ENCODE measurements around the gene RAET1L. TPM values are rescaled to one million over a fixed set of nuclear protein-coding genes. Genes with fewer than 3 reads are reported as not detected.
A peak's percentile ranks its signal among the peaks of the same experiment; 100 is the strongest.
"Not testable (repeated sequence)": the region's sequence is repeated elsewhere in the genome, so short reads cannot be mapped to it uniquely, and the experiment has no call there.

The RAET1L gene
- total RNA-seq, 2 donors from 2014 or later = not detected

DNA sequence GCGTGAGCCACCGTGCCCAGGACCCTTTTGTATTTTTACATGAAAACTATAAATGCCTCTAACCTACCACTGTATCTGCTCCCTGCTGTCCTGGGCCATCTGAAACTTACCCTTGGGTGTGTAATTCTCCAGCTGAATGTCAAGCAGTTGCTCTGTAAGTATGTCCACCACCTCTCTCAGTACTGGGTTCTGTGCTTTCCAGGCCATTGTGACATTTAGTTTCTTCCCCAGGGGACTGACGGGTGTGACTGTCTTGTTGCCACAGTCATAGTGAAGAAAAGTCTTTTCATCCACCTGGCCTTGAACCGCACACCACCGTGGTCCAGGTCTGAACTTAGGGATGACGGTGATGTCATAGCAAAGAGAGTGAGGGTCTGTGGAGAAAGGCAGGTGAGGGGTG is 3.5 kb downstream of the RAET1L start:
- Mint-ChIP-seq H3K27me3 (ENCODE audit: low read depth) (peaks cover 67% of the 10 kb centered on the region), H3K4me1 (ENCODE audit: low read depth) (peaks cover 22% of the 10 kb centered on the region)
- H3K36me3 Mint-ChIP-seq (ENCODE audit: insufficient read depth in 2 of 2); H3K4me3 Mint-ChIP-seq; ATAC-seq (replicated peaks in 1 of 2); DNase-seq; H3K27ac Mint-ChIP-seq; H3K9me3 Mint-ChIP-seq: not testable (repeated sequence)

DNA sequence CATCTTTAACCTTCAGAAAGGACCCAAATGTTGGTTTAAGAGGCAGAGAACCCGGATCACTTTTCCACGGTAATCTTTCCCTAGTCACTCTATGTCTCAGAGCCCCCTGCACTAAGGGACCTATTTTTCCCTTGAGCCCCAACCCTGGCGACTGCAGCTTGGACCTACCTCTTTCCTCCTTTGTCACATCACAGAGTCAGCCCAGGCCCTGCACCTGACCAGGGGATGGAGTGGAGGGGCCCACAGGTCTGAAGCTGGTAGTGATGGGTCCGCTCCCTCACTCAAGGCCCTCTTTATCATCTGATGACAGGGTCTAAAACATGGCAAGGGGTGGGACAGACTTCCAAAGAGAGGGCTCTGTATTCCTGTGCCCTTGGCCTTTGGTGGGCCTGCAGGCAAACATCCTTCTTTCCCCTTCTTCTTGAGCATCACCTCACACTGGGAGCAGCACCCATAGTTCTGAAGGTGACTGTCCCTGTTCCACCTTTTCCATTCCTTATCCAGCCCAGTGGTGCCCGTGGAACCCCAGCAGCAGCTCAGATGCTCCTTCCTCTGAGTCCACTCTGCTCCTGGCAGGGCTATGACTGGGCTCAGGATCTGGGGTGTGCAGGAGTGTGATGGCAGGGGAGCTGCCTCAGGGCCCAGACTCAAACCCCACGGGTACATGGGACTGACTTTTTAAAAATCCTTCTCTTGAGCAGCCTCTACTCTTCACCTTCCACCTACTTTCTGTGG is 6.3 kb downstream of the RAET1L start:
- no peak overlapping the region for H3K27ac Mint-ChIP-seq
- H3K27me3 Mint-ChIP-seq (ENCODE audit: low read depth) = peaks cover 60% of the 10 kb centered on the region

DNA sequence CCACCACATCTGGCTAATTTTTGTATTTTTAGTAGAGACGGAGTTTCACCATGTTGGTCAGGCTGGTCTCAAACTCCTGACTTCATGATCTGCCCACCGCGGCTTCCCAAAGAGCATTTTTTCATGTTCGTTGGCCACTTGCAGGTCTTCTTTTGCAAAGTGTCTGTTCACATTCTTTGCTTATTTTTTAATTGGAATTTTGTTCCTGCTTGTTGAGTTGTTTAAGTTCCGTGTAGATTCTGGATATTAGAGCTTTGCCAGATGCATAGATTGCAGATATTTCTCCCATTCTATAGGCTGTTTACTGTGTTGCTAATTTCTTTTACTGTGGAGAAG is 8.2 kb downstream of the RAET1L start:
- ATAC-seq (replicated peaks in 1 of 2); H3K9me3 Mint-ChIP-seq; H3K27ac Mint-ChIP-seq; H3K36me3 Mint-ChIP-seq (ENCODE audit: insufficient read depth in 2 of 2); DNase-seq; H3K4me3 Mint-ChIP-seq: not testable (repeated sequence)
- peaks cover 77% of the 10 kb centered on the region for H3K27me3 Mint-ChIP-seq (ENCODE audit: low read depth)
- H3K4me1 Mint-ChIP-seq (ENCODE audit: low read depth) = peaks cover 30% of the 10 kb centered on the region

More for the DNA sequence above, 6.3 kb downstream of the RAET1L start:
- DNase-seq (no peak), ATAC-seq (replicated peaks in 1 of 2) (no peak)
- peaks cover 23% of the 10 kb centered on the region for H3K4me1 Mint-ChIP-seq (ENCODE audit: low read depth)
- H3K4me3 Mint-ChIP-seq = no peak overlapping the region
- no peaks in the 10 kb centered on the region for H3K36me3 Mint-ChIP-seq (ENCODE audit: insufficient read depth in 2 of 2)
- H3K9me3 Mint-ChIP-seq = no peaks in the 10 kb centered on the region

DNA sequence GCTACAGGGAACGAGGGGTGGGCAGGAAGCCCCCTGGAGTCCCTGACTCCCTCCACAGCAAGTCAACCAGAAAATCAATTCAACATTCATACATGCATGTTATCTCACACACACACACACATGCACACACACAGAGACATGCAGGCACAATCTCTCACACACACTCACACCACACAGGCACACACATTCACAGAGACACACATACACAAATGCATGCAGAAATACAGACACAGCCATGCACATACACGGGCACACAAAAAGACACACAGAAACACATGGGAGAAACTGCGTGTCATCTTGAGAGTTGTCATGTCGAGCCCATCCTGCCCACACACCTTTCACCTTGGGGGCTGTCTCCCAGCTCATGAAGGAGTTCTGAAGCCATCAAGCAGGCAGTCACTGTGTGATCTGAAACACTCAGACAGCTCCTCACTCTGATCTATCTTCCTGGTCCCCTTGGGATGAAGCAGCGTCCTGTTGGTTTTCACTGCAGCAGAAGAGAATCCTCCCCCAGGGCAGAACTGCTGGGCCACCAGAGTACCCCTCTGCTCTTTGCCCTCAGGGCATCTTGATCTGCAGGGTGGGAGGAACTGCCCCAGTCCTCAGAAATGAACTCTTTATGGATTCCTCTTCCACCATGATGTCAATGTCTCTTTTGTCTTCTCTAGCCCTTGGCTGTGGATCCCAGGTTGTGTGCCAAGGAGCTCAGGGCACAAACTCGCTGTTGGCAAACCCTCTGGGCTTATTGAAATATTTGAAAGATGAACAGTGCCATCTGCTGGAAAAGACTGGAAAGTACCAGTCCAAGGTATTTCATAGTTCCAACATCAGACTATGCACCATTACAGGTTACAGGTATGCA is 8.8 kb downstream of the RAET1L start:
- DNase-seq (peak; percentile 54 to 62), ATAC-seq (replicated peaks in 1 of 2) (peak; percentile 77 to 78)
- H3K9me3 Mint-ChIP-seq = no peaks in the 10 kb centered on the region
- no peak overlapping the region for H3K27ac Mint-ChIP-seq
- H3K27me3 Mint-ChIP-seq (ENCODE audit: low read depth) = peaks cover 79% of the 10 kb centered on the region
- no peaks in the 10 kb centered on the region for H3K36me3 Mint-ChIP-seq (ENCODE audit: insufficient read depth in 2 of 2)
- no peak overlapping the region for H3K4me3 Mint-ChIP-seq
- H3K4me1 Mint-ChIP-seq (ENCODE audit: low read depth) = peaks cover 30% of the 10 kb centered on the region

DNA sequence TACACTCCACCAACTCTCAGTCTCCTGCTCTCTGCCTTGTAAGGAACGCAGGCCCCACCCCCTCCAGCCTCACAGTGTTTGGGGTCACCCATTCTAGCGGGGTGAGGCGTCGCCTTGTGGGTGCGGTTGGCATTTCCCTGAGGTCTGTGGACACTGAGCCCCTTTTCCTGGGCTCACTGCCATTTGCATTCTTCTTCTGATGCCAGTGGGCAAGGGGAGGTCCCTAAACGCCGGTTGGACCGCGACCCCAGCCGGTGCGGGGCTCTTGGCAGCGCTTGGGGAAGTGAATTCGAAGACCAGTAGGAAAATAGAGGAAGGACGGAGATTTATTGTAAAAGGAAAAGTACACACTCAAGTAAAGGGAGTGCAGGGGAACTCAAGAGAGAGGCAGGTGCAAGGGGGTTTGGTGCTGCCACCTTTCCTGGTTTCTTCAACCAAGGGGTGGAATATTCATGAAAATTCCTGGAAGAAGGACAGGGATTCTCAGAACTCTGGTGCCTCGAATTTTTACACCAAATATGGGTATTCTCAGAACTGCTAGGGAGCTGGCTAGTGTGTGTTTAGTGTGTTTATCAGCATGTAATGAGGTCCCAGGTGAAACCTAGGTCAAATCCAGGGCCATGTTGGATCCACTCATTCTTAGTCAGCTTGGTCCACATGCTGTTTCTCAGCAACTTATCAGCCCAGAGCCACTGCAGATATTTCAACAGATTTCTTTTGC is 9.9 kb downstream of the RAET1L start:
- not testable (repeated sequence) for H3K9me3 Mint-ChIP-seq; H3K36me3 Mint-ChIP-seq (ENCODE audit: insufficient read depth in 2 of 2); H3K27ac Mint-ChIP-seq
- ATAC-seq (replicated peaks in 1 of 2) (peak; percentile 63 to 64), DNase-seq (peak; percentile 32 to 42)
- Mint-ChIP-seq H3K27me3 (ENCODE audit: low read depth) (peaks cover 83% of the 10 kb centered on the region), H3K4me3 (peak overlapping the region; percentile 5 to 15), H3K4me1 (ENCODE audit: low read depth) (peaks cover 30% of the 10 kb centered on the region)

DNA sequence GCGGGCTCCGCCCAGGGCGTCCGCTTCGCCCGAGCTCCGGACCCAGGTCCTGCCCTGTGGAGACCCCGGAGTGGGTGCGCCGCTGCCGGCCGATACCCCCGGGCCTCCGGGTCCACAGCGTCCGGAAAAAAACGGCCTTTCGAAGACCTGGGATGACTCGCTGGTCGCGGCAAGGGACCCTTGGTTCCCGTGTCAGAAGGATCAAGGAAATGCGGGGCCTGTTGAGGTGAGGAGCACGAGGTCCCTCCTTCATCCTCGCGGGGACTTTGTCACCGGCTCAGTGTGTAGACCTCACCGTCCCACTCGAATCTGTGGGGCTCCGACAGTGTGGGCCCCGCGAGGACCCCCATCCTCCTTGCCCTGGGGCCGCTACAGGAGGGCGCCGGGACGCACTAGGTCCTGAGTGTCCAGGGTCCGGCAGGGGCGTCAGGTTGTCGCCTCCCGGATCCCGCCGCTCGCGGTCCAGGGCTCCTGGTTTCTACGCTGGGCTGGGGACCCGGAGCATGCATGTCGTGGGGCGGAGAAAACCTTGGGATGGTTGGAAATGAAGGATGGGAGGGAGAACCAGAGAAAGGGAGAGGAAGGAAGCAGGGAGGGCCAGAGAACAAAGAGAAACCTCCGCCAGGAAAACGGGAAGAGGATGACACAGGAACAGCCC is 10.6 kb downstream of the RAET1L start:
- peaks cover 86% of the 10 kb centered on the region for H3K27me3 Mint-ChIP-seq (ENCODE audit: low read depth)
- H3K4me3 Mint-ChIP-seq = peak overlapping the region in 1 of 2 donors; percentile 5
- DNase-seq; H3K36me3 Mint-ChIP-seq (ENCODE audit: insufficient read depth in 2 of 2); H3K9me3 Mint-ChIP-seq; ATAC-seq (replicated peaks in 1 of 2); H3K27ac Mint-ChIP-seq: not testable (repeated sequence)
- H3K4me1 Mint-ChIP-seq (ENCODE audit: low read depth) = peaks cover 36% of the 10 kb centered on the region

DNA sequence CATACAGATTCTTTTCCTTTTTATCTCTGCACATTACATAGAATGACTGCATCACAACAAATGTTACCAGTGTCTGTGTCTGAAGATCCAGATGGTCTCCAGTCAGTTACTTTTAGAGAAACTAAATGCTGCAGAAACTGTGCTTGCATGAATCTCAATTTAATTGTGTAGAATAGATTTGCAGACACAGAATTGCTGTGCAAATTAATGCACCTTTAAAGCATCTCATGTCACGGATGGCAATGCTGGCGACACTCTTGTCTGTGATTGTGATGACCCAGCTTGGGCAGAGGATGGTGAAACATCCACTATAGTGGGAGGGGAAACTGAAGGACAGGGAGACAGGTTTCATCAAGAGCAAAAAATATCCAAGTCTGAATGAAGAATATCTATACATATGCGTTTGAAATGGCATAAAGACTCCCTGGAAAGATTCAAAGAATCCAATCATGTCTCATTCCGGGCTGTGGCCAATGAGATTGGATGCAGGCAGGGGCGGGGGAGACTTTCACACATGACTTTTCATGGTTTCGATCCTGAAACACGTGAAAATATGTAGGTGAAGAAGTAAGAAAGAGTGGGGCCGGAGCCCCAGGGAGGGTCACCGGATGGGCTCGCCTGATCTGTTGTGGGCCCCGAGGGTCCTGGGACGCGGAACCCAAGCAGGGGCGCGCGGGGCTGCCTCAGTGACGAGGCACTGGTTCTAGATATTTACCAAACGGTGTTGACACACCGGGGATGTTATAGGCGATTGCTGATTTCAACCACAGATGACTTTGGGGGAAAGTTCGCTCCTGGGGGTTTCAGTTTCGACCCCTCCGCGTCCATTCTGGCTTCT is 11.3 kb downstream of the RAET1L start:
- peak overlapping the region; percentile 72 to 73 for H3K4me3 Mint-ChIP-seq
- not testable (repeated sequence) for DNase-seq; H3K36me3 Mint-ChIP-seq (ENCODE audit: insufficient read depth in 2 of 2); H3K27ac Mint-ChIP-seq; H3K9me3 Mint-ChIP-seq
- peak in 1 of 2 donors; percentile 25 for ATAC-seq (replicated peaks in 1 of 2)
- peaks cover 39% of the 10 kb centered on the region for H3K4me1 Mint-ChIP-seq (ENCODE audit: low read depth)
- peaks cover 88% of the 10 kb centered on the region for H3K27me3 Mint-ChIP-seq (ENCODE audit: low read depth)

DNA sequence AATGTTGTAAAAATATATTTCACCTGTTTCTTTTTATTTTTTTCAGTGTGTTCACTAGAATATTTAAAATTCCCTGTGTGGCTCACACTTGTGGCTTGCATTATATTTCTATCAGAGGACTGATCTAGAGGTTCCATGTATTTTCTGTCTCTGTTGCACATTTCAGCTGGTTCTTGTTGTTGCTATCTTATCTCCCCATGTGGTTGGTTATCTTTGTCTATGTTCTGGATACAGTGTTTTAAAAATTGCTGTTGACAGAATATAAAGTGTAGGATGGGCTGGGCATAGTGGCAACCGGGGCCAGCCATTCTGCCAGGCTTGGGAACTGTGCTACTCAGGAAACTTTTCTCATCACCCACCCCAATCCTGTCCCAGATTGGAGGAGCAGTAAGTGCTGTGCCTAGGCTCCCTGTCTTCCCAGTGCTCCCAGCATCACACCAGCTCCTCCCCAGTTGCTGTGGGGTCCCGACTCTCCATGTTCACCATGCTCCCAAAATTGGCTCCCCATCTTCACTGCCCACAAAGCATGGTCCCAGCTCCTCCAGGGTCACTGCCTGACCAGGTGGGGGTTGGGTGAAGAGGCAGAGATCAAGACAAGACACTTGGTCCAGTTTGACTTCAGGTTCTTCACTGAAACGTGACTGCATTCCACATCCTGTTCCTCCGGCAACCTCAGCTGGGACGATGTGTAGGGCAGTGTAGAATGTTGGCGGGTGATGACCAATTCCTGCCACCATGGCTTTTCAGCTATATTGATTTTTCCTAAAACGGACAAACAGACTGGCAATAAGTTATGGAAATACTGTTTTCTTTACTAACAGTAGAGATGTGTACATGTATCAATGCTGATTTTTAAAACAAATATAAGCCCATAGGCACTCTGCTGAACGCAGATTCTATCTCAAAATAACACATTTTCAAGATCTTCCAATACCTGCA is 12.2 kb downstream of the RAET1L start:
- ATAC-seq (replicated peaks in 1 of 2); H3K9me3 Mint-ChIP-seq; H3K36me3 Mint-ChIP-seq (ENCODE audit: insufficient read depth in 2 of 2); DNase-seq; H3K27ac Mint-ChIP-seq; H3K4me3 Mint-ChIP-seq: not testable (repeated sequence)
- Mint-ChIP-seq H3K27me3 (ENCODE audit: low read depth) (peaks cover 87% of the 10 kb centered on the region), H3K4me1 (ENCODE audit: low read depth) (peaks cover 48% of the 10 kb centered on the region)

DNA sequence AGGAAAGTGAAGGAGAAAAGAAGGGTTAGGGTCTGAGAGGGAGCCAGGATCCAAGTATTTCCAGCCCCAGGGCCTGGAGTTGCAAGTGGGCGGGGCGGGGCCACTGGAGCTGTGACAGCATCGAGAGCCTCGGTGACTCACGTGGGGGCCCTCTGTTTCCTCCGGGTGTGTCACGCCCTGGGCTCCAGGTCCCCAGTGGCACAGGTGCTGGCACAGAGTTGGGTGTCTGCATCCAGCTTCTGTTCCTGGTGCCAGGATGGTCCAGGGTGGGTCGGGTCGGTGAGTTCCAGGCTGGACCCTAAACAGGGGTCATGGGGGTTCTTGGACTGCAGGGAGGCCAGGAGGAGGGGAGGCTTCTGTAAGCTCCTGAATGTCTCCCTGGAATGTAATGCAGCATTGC is 16.7 kb downstream of the RAET1L start:
- ATAC-seq (replicated peaks in 1 of 2) (no peak), DNase-seq (peak; percentile 58 to 70)
- Mint-ChIP-seq H3K4me1 (ENCODE audit: low read depth) (peaks cover 58% of the 10 kb centered on the region), H3K27ac (no peak overlapping the region), H3K9me3 (no peaks in the 10 kb centered on the region), H3K36me3 (ENCODE audit: insufficient read depth in 2 of 2) (no peaks in the 10 kb centered on the region), H3K27me3 (ENCODE audit: low read depth) (peaks cover 71% of the 10 kb centered on the region), H3K4me3 (no peak overlapping the region)

DNA sequence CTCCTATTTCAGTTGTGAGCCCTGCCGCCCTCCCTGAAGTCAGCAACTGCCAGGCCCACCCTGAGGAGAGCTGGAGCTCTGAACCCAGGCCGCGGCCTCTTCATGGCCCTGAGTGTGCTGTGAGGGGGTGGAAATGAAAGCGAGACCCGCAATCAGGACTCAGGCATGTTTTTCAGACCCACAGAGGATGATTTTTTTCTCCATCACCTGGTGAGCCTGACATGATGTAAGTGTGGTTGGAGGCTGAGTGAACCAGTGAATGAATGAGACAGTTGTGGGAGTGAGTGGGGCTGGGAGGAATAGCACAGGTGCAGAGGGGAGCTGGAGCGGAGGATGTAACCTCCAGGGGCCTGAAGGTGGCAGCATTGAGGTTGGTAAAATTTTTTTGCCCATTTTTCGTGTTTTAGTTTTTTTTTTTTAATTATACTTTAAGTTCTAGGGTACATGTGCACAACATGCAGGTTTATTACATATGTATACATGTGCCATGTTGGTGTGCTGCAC is 18.3 kb downstream of the RAET1L start:
- DNase-seq = peak; percentile 59 to 80
- Mint-ChIP-seq H3K4me1 (ENCODE audit: low read depth) (peaks cover 62% of the 10 kb centered on the region), H3K4me3 (no peak overlapping the region), H3K36me3 (ENCODE audit: insufficient read depth in 2 of 2) (no peaks in the 10 kb centered on the region), H3K9me3 (no peaks in the 10 kb centered on the region), H3K27ac (no peak overlapping the region), H3K27me3 (ENCODE audit: low read depth) (peaks cover 62% of the 10 kb centered on the region)
- peak; percentile 56 to 68 for ATAC-seq (replicated peaks in 1 of 2)
